Measurements from ENCODE around the gene PRKN.

GRCh38 chr6:161362266-161362665 is 1365.3 kb downstream of the PRKN start:
- TF ChIP-seq EZH2phosphoT487 (IDR thresholded peaks at IDR 0.05; ENCODE audit: insufficient read depth, low read depth) (no peak), EZH2 (IDR thresholded peaks at IDR 0.05; ENCODE audit: insufficient read depth, poor library complexity, severe bottlenecking) (no peak)
